ENCODE results near the gene CCT7.

The CCT7 gene

DNA sequence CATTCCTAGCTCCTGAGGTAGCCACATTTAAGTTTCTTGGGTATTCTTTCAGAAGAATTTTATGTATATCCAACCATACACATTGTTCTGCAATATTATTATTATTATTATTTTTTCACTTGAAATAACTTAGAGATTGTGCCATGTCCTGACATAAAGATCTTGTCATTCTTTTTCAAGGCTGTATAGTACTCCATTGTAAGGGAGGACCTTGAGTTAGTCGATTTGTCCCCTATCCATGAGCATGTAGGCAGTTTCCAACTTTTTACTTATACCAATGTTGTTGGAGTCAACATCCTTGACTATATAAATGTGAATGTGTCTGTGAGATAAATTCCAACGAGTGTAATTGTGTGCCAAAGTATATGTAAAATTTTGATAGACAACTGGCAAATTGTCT lies 60.1 kb downstream of the CCT7 start:
- DNase-seq (ENCODE audit: low spot score) = no peak

DNA sequence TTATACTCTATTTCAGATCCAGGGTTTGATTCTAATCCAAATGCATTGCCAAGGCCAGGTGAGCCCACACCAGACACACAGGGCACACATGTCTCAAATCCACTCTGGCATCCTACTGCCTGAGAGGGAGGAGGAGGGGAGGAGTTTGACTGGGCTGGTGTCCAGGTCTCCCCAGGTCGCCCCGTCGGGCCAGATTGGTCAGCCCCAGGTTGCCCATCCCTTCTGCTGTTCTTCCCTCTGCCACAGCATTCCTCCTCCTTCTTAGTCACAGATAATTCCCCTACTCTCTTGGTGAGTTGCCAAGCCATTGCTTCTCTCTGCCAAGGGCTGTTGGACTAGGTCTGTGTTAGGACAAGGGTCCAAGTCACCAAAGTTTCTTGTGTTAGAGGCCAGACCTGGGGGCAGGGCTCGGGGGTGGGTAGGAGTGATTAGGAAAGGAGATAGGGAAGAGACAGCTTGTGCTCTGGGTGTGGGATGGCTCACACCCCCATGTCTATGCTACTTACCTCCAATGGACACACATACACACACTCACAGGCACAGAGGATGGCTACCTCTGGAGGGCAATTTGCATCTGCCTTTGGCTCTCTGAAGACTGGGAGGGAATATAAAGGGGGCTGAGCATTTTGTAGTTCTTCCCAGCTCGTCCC lies 61.8 kb downstream of the CCT7 start:
- DNase-seq (ENCODE audit: low spot score) = no peak

DNA sequence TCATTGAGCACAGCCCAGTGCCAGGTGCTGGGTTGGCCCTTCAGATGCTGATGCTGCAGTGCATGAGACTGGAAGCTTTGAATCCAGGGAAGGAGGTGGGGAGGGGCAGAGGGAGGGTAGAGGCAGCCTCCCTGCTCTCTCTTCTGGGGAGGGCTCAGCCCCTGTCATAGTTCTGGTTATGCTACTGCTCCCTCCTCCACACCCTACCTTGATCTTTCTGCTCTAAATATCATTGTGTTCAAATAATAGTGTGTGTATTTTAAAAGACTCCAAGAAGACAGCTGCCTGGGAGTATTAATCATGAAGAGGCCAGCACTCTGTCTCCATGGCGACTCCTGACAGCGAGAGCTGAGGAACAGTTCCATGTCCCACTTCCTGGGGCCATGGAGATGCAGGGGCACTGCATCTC lies 63.0 kb downstream of the CCT7 start:
- no peak for DNase-seq (ENCODE audit: low spot score)

DNA sequence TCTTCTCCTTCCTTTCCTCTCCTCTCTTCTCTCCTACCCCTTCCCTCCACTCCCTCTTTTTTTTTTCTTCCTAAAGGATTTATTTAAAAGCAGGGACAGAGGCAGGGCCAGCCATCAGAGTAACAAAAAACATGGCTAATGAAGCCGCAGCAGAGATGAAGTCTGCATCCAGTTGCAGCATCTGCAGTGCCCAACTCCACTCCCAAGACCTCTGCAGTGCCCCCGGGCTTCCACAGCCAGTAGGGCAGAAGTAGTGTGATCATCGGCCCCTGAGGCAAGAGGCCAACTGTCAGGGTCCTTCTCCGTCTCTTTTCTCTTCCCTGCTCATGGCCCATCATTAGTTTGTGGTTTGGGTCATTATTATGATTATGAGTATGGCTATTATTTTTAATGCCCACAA lies 63.5 kb downstream of the CCT7 start:
- no peak for DNase-seq (ENCODE audit: low spot score)

DNA sequence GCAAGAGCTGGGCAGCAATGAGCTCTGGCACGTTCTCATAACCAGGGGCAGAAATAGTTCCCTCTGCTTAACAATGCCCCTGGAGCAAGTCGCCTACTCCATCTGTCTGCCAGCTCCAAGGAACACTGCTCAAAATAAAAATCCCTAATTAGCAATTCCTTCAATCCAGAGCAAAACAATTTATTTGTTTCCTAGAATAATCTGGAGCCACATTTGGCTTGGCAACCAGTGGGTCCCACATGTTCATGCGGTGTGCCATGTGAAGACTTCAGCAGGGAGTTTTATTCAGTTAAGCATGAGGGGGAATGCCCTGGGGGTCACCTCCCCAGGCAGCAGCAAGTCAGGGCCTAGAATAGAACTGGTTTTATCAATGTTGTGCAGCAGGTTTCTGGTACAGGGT lies 66.8 kb downstream of the CCT7 start:
- no peak for DNase-seq (ENCODE audit: low spot score)

DNA sequence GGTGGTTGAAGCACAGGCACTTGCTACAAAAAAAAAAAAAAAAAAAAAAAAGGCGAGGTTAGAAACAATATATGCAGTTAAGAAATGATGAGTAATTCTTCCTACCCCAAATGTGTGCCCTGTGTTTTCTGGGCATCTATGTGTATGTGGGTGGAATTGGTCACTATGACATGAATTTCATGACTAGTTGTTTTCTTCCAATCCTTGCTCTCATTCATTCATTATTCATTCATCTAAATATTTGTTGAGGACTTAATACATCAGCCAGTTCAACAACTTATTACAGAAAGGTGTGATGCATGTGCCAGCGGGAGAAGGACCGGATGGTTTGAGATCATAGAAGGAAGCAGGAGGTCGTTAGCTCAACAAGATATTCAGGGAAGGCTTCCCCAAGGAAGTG lies 67.5 kb downstream of the CCT7 start:
- no peak for DNase-seq (ENCODE audit: low spot score)
